ENCODE data around the gene UCKL1.

The UCKL1 gene

DNA sequence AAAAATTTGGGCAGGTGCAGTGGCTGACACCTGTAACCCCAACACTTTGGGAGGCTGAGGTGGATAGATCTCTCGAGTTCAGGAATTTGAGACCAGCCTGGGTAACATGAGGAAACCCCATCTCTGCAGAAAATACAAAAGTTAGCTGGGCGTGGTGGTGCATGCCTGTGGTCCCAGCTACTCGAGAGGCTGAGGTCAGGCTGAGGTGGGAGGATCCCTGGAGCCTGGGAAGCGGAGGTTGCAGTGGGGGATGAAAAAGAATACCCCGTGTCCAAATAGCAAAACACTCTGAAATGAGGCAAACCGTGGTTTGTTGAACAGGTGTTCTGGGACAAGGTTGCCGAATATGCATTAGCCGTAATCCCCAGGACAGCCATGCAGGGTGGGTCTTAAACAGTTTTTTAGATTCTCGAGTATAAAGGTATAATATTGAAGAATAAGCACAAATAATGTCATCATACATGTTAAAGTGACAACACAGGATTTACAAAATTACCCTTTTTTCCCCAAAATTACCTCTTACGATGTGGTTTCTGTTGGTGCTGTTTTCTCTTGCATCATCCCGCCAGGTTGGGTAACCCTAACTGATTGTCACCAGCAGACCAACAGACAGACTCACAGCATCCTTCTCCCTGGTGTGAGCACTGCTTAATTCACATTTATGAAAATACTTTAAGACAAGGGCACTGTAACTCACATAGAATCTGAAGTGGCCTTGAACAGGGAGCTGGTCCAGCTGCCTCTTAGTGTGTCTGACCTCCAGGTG is 52.2 kb downstream of the UCKL1 start:
- DNase-seq = no peak
- in situ Hi-C loops (cut with HindIII; ENCODE audit: low pct_ligation_motif_present, low pct_unique_long_range_greater_than_20kb, low sequenced_read_pairs) = no loop called here

DNA sequence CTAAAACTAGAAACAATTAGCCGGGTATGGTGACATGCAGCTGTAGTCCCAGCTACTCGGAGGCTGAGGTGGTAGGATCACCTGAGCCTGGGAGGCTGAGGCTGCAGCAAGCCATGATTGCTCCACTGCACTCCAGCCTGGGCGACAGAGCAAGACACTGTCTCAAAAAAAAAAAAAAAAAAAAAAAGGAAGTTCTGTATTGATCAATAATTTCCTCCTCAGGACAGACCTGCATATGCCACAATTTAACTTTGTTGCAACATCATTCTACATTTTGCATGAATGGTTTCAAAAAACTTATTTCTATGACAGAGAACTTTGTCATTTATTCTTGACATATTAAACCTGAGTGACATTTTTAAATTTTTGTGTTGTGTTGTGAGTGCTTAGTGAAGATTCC is 55.8 kb downstream of the UCKL1 start:
- DNase-seq = no peak
- in situ Hi-C loops (cut with HindIII; ENCODE audit: low pct_ligation_motif_present, low pct_unique_long_range_greater_than_20kb, low sequenced_read_pairs) = no loop called here

DNA sequence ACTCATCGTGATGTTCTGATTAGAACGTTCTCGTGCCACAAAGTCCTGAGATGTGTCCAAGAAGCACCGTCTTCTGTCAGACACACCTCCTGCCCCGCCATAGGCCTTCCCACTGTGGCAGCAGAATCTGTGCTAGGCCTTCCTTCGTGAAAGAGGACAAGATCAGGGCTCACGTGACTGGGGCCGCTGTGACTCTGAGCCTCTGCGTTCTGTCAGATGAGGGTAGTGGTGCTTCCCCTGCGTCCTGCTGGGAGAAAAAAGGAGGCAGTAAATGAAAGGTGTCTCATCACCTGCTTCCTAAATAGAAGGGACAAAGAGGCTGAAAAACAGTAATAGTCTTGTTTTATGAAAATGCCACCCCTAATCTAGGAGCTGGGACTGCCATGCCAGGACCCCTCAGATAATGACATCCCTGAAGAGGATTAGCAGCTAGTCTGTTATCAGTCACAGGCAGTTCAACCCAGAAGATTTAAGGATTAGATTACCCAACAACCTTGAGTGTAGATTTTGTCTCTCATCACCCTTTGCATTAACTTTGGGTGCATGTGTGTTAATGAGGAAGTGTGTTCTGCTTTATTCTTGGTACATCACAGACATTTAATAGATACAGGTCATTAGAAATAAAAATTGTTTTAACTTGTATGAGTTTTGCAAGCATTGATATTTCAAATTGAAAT is 57.2 kb downstream of the UCKL1 start:
- in situ Hi-C loops (cut with HindIII; ENCODE audit: low pct_ligation_motif_present, low pct_unique_long_range_greater_than_20kb, low sequenced_read_pairs) = no loop called here
- no peak for DNase-seq

GRCh38 chr20:63897978-63898561 is 58.1 kb downstream of the UCKL1 start:
- DNase-seq = no peak
- in situ Hi-C loops (cut with HindIII; ENCODE audit: low pct_ligation_motif_present, low pct_unique_long_range_greater_than_20kb, low sequenced_read_pairs) = no loop called here

- DNase-seq = peak; percentile 40
- in situ Hi-C loops (cut with HindIII; ENCODE audit: low pct_ligation_motif_present, low pct_unique_long_range_greater_than_20kb, low sequenced_read_pairs) = no loop called here
Measured at GRCh38 chr20:63896264-63897105, 59.7 kb downstream of the UCKL1 start.

- in situ Hi-C loops (cut with HindIII; ENCODE audit: low pct_ligation_motif_present, low pct_unique_long_range_greater_than_20kb, low sequenced_read_pairs) = no loop called here
- DNase-seq = peak; percentile 18
Measured at GRCh38 chr20:63895952-63896263, 60.3 kb downstream of the UCKL1 start.

DNA sequence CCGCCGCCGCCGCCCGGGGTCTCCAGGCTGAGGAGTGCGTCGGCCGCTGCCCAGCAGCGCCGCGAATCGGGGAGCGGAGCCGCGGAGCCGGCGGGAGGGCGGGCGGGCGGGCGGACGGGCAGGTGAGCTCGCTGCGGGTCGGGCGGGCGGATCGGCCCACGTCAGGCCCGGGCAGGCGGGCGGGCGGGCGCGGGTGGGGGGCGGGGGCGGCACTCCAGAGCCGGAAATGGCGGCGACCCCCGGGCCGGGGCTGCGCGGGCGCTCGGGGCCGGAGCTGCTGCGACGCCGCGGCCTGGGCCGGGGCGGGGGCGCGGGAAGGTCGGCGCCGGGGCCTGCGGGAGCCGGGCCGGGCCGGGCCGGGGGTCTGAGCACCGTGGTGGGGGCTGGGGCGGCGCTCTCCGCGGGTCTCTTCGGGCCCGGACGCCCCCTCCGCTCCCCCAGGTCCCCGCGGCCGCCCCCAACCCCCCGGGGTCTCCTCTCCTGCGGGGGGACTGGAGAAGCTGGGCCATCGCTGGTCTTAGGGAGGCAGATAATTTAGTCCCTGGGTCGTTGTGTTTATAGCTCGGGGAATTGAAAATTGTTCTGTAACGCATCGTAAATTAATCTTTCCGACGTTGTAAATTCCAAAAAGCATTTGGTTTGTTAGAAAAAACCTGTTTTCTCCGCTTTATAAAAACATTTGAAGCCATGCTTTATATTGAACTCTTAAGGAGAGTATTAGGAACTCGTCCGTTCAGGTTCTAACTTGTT is 60.8 kb downstream of the UCKL1 start:
- in situ Hi-C loops (cut with HindIII; ENCODE audit: low pct_ligation_motif_present, low pct_unique_long_range_greater_than_20kb, low sequenced_read_pairs) = no loop called here
- DNase-seq = no peak

DNA sequence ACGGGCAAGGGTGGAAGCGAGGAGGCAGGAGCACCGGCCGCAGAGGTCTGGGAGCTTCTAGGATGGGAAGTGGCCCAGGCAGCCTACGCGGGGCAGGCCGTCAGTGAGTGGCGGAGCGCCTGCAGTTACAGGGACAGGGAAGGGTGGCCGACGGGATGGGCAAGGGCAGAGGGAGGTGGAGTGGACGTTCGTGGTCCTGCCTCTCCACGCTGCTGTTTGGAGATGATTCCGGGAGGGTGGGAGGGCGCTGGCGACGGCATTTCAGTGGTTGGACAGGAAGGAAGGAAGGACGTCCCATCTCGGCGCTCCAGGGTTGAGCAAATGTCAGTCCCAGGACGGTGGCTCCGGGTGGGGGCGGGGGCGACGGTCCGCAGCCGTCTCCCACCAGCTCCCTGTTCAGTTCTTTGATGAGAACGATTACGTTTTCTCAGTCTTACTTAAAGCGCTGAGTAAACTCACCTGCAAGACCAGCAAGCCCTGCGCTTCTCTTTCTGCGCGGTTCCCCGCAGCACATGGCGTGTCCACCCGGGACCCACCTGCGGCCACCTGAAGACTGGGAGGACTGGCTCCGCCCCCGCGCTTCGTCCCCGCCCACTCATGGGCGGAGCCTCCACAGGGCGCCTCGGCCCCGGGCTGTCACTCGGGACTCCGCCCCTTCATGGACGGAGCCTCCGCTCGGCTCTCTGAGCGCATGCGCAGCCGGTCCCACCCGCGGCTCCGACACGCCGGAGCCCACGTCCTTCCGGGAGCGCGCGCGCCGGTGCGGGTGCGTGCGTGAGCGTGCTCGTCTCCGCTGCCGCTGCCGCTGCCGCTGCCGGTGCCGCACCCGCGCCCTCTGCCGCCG is 61.6 kb downstream of the UCKL1 start, which contains the start of gene DNAJC5:
Gene DNAJC5, plus strand, starts transcription at position 769 of the 844 bp plus-strand sequence. CDS start 33,220 bp downstream, outside the sequence.
- peak; percentile 86 for DNase-seq
- in situ Hi-C loops (cut with HindIII; ENCODE audit: low pct_ligation_motif_present, low pct_unique_long_range_greater_than_20kb, low sequenced_read_pairs) = no loop called here

- in situ Hi-C loops (cut with HindIII; ENCODE audit: low pct_ligation_motif_present, low pct_unique_long_range_greater_than_20kb, low sequenced_read_pairs) = no loop called here
- no peak for DNase-seq
Measured at GRCh38 chr20:63893999-63894357, 62.2 kb downstream of the UCKL1 start.

DNA sequence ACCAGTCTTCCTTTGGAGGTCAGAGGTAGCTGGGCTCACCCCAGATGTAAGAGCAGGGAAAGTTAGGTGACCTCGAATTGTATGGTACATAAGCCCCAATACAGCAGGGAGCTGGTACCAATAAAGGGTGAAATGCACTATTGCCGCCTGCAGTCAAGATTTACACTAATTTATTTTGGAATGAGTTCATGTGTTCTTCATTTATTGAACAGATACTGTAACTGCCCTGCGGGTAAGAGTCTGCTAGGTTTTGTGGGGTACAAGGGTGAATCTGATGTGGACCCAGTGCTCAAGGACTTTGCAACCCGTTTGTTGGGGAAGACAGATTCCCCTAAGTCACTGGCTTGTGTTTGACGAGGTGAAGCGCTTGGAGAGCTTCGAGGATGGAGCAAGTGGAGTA is 63.8 kb downstream of the UCKL1 start:
- in situ Hi-C loops (cut with HindIII; ENCODE audit: low pct_ligation_motif_present, low pct_unique_long_range_greater_than_20kb, low sequenced_read_pairs) = no loop called here
- DNase-seq = no peak

GRCh38 chr20:63891061-63892002 is 64.9 kb downstream of the UCKL1 start:
- DNase-seq = no peak
- in situ Hi-C loops (cut with HindIII; ENCODE audit: low pct_ligation_motif_present, low pct_unique_long_range_greater_than_20kb, low sequenced_read_pairs) = no loop called here

DNA sequence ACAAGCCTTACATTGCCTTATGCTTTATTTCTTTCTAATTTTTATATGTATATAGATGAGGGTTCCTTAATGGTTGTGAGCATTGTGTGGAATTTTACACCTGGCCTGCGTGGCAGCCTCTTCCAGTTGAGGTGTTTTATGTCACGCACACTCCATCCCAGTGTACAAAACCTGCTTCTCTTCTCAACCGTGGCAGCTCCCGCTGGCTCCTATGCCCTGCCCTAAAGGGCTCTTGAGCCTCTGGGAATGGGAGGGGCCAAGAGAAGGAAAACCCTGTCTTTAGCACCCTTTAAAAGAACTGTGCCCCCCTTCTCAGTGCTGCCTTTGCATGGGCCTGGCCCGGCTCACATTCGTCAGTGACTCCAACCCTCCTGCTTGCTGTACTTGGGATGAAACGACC is 65.6 kb downstream of the UCKL1 start:
- DNase-seq = no peak
- in situ Hi-C loops (cut with HindIII; ENCODE audit: low pct_ligation_motif_present, low pct_unique_long_range_greater_than_20kb, low sequenced_read_pairs) = no loop called here

DNA sequence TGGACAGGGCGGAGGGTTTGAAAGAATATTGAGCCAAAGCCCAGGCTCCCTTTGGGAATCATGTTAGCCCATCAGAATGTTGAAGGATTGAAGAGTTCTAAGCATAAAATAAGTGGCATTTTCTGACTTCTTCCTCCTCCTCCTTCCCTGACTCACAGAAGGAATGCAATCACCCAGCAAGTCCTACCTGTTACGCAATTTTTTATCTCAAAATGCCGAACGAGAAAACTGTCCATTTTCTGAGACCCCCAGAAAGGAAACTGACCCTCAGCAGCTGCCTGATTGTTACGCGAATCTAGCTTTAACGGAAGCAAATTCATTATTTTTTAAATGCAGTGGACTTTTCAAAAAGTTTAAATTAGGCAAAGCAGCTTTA is 66.0 kb downstream of the UCKL1 start:
- in situ Hi-C loops (cut with HindIII; ENCODE audit: low pct_ligation_motif_present, low pct_unique_long_range_greater_than_20kb, low sequenced_read_pairs) = no loop called here
- no peak for DNase-seq
